22Rv1 (cell line): Measurements from ENCODE around the gene SELENBP1.
"Not testable (repeated sequence)": the region's sequence is repeated elsewhere in the genome, so short reads cannot be mapped to it uniquely, and the experiment has no call there.

Experiments used
- H3K27ac ChIP-seq: fragments of 450-650 bp; 2 replicates; pipeline ENCODE4 v1.5.1; 2017
- ZFX ChIP-seq: fragments of 450-650 bp; IDR thresholded peaks from 2 replicates; pipeline ENCODE4 v1.6.1; 2017; ENCODE audit warnings: antibody characterized with exemption, borderline replicate concordance
- TF ChIP-seq, protein P1 (sequence below): fragments of 450-650 bp; IDR thresholded peaks from 2 replicates; pipeline ENCODE4 v1.5.1; 2017; ENCODE audit warnings: mild to moderate bottlenecking

SELENBP1 gene

DNA sequence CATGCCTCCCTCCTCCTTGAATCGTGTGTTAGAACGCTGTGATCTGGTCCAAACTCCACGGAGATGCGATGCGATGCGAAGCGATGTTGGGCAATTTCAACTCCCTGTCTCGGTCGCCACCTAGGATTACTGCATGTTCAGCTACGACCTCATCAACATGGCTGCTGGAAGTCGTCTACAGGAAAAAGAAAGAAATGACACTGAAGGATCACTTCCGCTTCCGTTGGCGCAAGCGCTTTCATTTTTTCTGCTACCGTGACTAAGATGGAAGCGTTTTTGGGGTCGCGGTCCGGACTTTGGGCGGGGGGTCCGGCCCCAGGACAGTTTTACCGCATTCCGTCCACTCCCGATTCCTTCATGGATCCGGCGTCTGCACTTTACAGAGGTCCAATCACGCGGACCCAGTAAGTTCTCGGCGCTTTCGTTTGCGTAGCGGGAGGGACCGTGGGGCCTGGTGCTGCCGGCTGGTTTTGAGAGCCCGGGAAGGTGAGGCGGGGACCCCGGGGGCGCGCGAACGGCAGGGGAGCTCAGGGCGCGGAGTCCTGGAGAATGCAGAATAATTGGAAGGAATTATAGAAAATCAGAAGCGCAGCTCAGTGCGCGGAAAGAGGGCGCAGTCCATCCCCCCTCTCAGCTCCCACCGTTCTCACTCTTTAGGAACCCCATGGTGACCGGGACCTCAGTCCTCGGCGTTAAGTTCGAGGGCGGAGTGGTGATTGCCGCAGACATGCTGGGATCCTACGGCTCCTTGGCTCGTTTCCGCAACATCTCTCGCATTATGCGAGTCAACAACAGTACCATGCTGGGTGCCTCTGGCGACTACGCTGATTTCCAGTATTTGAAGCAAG, 27.0 kb upstream of the SELENBP1 start, which contains the start of gene PSMB4:
Gene PSMB4 (plus strand): TSS at position 250 of the 848 bp plus-strand sequence. CDS start 15 bp downstream, at position 265.
- peak within 1 kb of the TSS; percentile 75 for H3K27ac ChIP-seq
- no peak for TF ChIP-seq ZFX
- TF ChIP-seq, protein P1, sequence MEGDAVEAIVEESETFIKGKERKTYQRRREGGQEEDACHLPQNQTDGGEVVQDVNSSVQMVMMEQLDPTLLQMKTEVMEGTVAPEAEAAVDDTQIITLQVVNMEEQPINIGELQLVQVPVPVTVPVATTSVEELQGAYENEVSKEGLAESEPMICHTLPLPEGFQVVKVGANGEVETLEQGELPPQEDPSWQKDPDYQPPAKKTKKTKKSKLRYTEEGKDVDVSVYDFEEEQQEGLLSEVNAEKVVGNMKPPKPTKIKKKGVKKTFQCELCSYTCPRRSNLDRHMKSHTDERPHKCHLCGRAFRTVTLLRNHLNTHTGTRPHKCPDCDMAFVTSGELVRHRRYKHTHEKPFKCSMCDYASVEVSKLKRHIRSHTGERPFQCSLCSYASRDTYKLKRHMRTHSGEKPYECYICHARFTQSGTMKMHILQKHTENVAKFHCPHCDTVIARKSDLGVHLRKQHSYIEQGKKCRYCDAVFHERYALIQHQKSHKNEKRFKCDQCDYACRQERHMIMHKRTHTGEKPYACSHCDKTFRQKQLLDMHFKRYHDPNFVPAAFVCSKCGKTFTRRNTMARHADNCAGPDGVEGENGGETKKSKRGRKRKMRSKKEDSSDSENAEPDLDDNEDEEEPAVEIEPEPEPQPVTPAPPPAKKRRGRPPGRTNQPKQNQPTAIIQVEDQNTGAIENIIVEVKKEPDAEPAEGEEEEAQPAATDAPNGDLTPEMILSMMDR: peak; percentile 80

DNA sequence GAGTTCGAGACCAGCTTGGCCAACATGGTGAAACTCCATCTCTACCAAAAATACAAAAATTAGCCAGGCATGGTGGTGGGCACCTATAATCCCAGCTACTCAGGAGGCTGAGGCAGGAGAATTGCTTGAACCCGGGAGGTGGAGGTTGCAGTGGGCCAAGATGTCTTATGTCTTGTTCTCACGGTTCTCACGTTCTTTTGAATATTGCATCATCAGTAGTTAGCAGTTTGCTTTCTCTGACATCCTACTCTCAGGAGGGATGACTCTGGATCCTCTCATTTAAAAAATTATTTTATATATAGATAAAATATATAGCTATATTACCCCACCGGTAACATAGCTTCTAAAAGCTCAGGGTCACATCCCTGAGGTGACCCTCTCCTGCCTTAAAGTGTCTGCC, 23.8 kb upstream of the SELENBP1 start:
- H3K27ac ChIP-seq: not testable (repeated sequence)

DNA sequence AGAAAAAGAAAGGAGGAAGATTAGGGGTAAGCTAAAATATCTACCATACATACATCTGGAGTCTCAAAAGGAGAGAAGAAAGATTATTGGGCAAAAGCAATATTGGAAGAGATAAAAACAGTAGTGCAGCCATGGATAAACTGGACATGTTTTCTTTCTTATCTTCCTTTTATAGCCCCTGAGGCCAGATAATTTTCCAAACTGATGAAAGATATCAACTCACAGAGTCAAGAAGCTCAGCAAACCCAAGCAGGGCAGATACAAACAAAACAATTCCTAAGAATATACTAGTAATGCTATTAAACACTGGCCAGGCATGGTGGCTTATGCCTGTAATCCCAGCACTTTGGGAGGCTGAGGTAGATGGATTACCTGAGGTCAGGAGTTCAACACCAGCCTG, 21.1 kb upstream of the SELENBP1 start:
- no peak for TF ChIP-seq ZFX
- TF ChIP-seq, protein P1: no peak
- no peak overlapping the region for H3K27ac ChIP-seq

DNA sequence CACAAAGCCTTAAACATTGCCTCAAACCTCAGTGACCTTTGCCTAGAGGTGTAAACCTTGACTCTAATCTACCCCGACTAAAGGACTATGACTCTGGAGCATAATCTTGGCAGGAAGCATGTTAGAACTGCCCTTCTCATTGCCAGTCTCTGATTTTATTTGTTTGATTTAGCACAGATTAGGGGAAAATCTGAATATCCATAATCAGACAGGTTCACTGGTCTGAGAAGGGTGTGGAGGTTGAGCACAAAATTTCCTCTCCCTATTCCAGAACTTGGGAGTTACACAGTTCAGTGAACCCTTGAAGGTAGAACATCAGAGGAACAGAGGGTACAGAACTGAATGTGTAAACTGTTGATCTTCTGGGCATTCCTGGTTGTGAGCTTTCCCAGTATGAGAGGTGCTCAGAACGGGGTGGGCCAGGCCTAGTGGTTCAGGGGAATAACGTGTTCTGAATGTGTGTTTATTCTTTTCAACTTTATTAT, 18.6 kb upstream of the SELENBP1 start:
- no peak overlapping the region for H3K27ac ChIP-seq
- no peak for TF ChIP-seq ZFX
- TF ChIP-seq, protein P1: no peak

DNA sequence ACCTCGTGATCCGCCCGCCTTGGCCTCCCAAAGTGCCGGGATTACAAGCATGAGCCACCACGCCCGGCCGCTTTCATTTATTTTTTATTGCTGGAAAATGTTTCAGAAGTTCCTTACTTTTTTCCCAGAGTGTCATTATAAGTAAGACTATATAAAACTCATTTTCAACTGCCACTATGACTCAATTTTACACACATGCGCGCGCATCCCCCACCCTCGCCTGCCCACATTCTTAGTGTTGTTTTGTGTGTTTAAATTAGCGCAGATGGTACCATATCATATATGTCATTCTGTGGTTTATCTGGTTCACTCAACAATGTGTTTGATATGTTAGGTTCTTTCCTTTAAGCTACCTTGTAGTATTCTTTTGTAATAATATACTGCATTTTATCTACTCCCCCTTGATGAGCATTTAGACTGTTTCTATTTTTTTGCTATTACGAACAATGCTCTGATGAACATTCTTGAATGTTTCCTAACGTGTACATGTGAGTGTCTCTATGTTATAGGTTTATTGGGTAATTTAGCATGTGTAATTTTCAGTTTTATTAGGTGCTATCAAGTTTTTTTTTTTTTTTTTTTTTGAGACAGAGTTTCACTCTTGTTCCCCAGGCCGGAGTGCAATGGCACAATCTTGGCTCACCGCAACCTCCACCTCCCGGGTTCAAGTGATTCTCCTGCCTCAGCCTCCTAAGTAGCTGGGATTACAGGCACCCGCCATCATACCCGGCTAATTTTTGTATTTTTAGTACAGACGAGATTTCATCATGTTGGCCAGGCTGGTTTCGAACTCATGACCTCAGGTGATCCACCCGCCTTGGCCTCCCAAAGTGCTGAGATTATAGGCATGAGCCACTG, 17.9 kb upstream of the SELENBP1 start:
- H3K27ac ChIP-seq: not testable (repeated sequence)

DNA sequence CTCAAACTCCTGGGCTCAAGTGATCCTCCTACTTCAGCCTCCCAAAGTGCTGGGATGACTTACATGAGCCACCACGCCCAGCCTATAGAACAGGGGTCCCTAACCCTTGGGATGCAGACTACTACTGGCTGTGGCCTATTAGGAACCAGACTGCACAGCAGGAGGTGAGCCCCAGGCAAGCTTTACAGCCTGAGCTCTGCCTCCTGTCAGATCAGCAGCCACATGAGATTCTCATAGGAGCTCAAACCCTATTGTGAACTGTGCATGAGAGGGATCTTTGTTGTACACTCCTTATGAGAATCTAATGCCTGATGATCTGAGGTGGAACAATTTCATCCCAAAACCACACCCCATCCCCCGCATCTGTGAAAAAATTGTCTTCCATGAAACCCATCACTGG, 13.5 kb upstream of the SELENBP1 start:
- TF ChIP-seq, protein P1: no peak
- no peak overlapping the region for H3K27ac ChIP-seq

DNA sequence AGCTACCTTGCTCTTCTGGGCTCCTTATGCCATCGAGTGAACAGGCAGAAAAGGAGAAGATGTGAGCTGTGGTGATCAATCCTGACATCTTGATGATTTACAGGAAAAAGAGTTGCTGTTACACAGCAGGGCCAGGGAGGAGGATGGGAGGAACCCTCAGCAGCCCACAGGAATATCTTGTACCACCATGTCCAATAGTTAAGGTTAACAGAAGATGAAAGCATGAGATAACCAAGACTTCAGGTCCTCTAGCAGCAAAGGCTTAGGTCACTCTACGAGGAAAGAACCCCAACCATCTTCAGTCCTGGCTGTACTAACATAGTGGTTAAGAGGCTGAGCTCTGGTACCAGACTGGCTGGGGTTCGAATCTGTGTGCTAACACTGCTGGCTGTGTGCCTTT, 12.1 kb upstream of the SELENBP1 start:
- H3K27ac ChIP-seq: no peak overlapping the region
- TF ChIP-seq, protein P1: no peak
- TF ChIP-seq ZFX: no peak

DNA sequence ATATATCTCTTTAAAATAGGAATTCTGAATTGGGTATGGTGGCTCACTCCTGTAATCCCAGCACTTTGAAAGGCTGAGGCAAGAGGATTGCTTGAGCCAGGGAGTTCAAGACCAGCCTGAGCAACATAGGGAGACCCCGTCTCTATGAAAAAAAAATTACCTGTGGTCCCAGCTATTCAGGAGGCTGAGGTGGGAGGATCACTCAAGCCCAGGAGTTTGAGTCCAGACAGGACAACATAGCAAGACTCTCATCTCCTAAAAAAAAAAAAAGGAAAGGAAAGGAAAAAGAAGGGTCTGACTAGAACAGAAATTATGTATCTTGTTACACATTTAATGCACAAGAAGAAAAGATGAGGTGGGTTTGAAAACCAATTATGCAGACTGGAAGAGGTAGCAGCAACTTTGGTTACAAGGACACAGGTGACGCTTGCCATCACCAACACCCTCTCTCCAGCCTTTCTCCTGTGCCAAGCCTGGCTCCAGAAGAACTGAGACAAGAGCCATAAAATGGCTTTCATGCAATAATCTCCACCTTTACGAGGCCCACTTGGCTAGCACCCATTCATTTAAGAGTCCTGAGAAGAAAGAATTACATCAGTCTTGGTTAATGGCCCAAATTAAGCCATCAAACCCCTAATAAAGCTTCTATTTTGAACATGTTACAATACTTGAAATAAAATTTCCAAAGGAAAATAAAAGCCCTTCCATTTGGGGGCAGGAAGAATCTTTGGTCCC, 4.8 kb upstream of the SELENBP1 start:
- peak overlapping the region; percentile 16 for H3K27ac ChIP-seq
- TF ChIP-seq, protein P1: no peak
- TF ChIP-seq ZFX: no peak
